K562 (cell line): ENCODE measurements around the gene TBX1. TPM values are rescaled to one million over a fixed set of nuclear protein-coding genes. Genes with fewer than 3 reads are reported as not detected.

Experiments
- ATAC-seq: fragments of 200-7000 bp; cut with Tn5 transposase; 3 replicates; pipeline ENCODE4 v1.9.1; 2020; ENCODE audit warnings: moderate library complexity
- BruUV-seq: library from RNA; stranded (reverse); fragments of 400-500 nt; replicated peaks from 2 replicates; lab custom pipeline; 2021; lab: Mats Ljungman, UMichigan
- CTCF ChIA-PET: fragments of 300-600 bp; formaldehyde crosslinking; extraction: SDS; loops from one replicate; lab custom pipeline; 2021; ENCODE audit warnings: low intra/inter-chr PET ratio; lab: Yijun Ruan, JAX
- POLR2A ChIA-PET: fragments of 300-600, 350-650 bp; sonication (Branson Sonifier 250); formaldehyde crosslinking; extraction: SDS; loops from one replicate; lab custom pipeline; 2021; ENCODE audit warnings: antibody characterized with exemption, inconsistent platforms; lab: Yijun Ruan, JAX
- DNase-seq, 4 experiments: peaks; one replicate each; pipeline versions ENCODE4 v3.0.0 to v3.0.0-alpha.2; 2011 to 2018; ENCODE audit warnings: low spot score in 3 of 4, mixed read lengths in 3 of 4; ENCODE audit errors: extremely low read depth in 1 of 4
- FAIRE-seq: peaks from 2 replicates; lab custom pipeline; 2011; peaks lifted over from hg19 to GRCh38; lab: Jason Lieb, UNC
- H2AFZ ChIP-seq: 2 replicates; pipeline ENCODE4 v1.6.0; 2011; ENCODE audit warnings: low read depth, low read length, control low read depth, inconsistent platforms
- H3K27ac ChIP-seq: fragments of 200-600 bp; 3 replicates; pipeline ENCODE4 v1.8.0; 2011; ENCODE audit warnings: low read depth, mild to moderate bottlenecking, control low read depth, inconsistent platforms, low read length, moderate library complexity, mixed read lengths; ENCODE audit errors: extremely low read depth
- H3K27me3 ChIP-seq, 2 experiments: fragments of 300-600 bp in 1 of 2; 2 replicates in 1 of 2; 3 replicates in 1 of 2; pipeline versions ENCODE4 v1.6.0 to v1.8.0; 2011; ENCODE audit warnings: inconsistent platforms in 2 of 2, low read length in 2 of 2, mild to moderate bottlenecking in 1 of 2, mixed read lengths in 1 of 2, moderate library complexity in 1 of 2; ENCODE audit not compliant: control insufficient read depth in 2 of 2, insufficient read depth in 2 of 2
- H3K36me3 ChIP-seq: fragments of 300-600 bp; 3 replicates; pipeline ENCODE4 v1.8.0; 2011; ENCODE audit warnings: mild to moderate bottlenecking, low read length, inconsistent platforms; ENCODE audit not compliant: control insufficient read depth, insufficient read depth
- H3K4me1 ChIP-seq, 2 experiments: fragments of 200-600 bp in 1 of 2; replicated peaks in 1 of 2; 2 replicates in 1 of 2; 3 replicates in 1 of 2; pipeline versions ENCODE4 v1.5.1 to v1.8.0; 2011; ENCODE audit warnings: inconsistent platforms in 2 of 2, low read length in 2 of 2, mild to moderate bottlenecking in 1 of 2, mixed read lengths in 1 of 2, moderate library complexity in 1 of 2; ENCODE audit not compliant: control insufficient read depth in 2 of 2, insufficient read depth in 2 of 2
- H3K4me2 ChIP-seq: 2 replicates; pipeline ENCODE4 v1.6.1; 2011; ENCODE audit warnings: low read length, control low read depth, inconsistent platforms, mixed read lengths; ENCODE audit not compliant: insufficient read depth
- H3K4me3 ChIP-seq: fragments of 200-600 bp; sonication (generic), shearing (Covaris generic); 2 replicates; pipeline ENCODE4 v1.5.1; 2016; ENCODE audit warnings: control low read depth, inconsistent platforms
- H3K79me2 ChIP-seq: fragments of 200-600 bp; 3 replicates; pipeline ENCODE4 v1.8.0; 2011; ENCODE audit warnings: low read length, inconsistent platforms; ENCODE audit not compliant: control insufficient read depth, insufficient read depth
- H3K9ac ChIP-seq, 2 experiments: 2 replicates each; pipeline versions ENCODE4 v1.6.0 to v1.6.1; 2011; ENCODE audit warnings: low read depth in 2 of 2, low read length in 2 of 2, control low read depth in 1 of 2, inconsistent platforms in 1 of 2, mild to moderate bottlenecking in 1 of 2, mixed read lengths in 1 of 2; ENCODE audit not compliant: insufficient read depth in 1 of 2
- H3K9me1 ChIP-seq: one replicate; pipeline ENCODE4 v1.6.0; 2011; ENCODE audit warnings: inconsistent platforms, mild to moderate bottlenecking, low read length, moderate library complexity; ENCODE audit not compliant: control insufficient read depth, insufficient read depth
- H3K9me3 ChIP-seq: replicated peaks from 2 replicates; pipeline ENCODE4 v1.5.1; 2011; ENCODE audit warnings: low read depth, low read length, inconsistent platforms; ENCODE audit not compliant: control insufficient read depth, insufficient read depth
- H4K20me1 ChIP-seq: replicated peaks from 2 replicates; pipeline ENCODE4 v1.6.1; 2011; ENCODE audit warnings: low read length, inconsistent platforms, mixed read lengths; ENCODE audit not compliant: control insufficient read depth, insufficient read depth
- ARHGAP35 ChIP-seq: fragments of 450-650 bp; IDR thresholded peaks from 2 replicates; pipeline ENCODE4 v1.6.1; 2018; ENCODE audit not compliant: partially characterized antibody
- CHCHD3 ChIP-seq: fragments of 250-450 bp; sonication (Bioruptor Pico); IDR thresholded peaks from 2 replicates; pipeline ENCODE4 v2.1.2; 2022; ENCODE audit warnings: mild to moderate bottlenecking
- CHD1 ChIP-seq: fragments of 200-600 bp; sonication (generic); IDR thresholded peaks from one replicate; pipeline ENCODE4 v1.6.1; 2012; ENCODE audit warnings: mild to moderate bottlenecking, moderate library complexity, low read length, inconsistent platforms
- CHD4 ChIP-seq: fragments of 200-600 bp; sonication (generic); IDR thresholded peaks from 3 replicates; pipeline ENCODE4 v1.6.1; 2012; ENCODE audit warnings: low read depth, mild to moderate bottlenecking, mixed read lengths, low read length, inconsistent platforms; ENCODE audit not compliant: insufficient read depth, insufficient replicate concordance, poor library complexity, severe bottlenecking
- HDAC1 ChIP-seq, 2 experiments: fragments of 450-650 bp; IDR thresholded peaks; 2 replicates each; pipeline ENCODE4 v1.6.1; 2016 to 2017; ENCODE audit warnings: inconsistent platforms in 1 of 2, mild to moderate bottlenecking in 1 of 2, moderate library complexity in 1 of 2
- HDAC6 ChIP-seq: IDR thresholded peaks from 2 replicates; pipeline ENCODE4 v1.6.1; 2012; ENCODE audit warnings: low read depth, mild to moderate bottlenecking, control low read depth, inconsistent platforms, low read length, moderate library complexity
- KLF10 ChIP-seq: fragments of 250-450 bp; sonication (Bioruptor Pico); IDR thresholded peaks from 2 replicates; pipeline ENCODE4 v1.6.1; 2021; ENCODE audit warnings: matching md5 sums
- MYBL2 ChIP-seq, 2 experiments: fragments of 450-650 bp in 1 of 2; sonication (generic) in 1 of 2; formaldehyde crosslinking in 1 of 2; IDR thresholded peaks; 2 replicates each; pipeline versions ENCODE4 v1.6.1 to v1.8.1; 2017 to 2022; ENCODE audit warnings: borderline replicate concordance in 1 of 2, inconsistent platforms in 1 of 2, low read depth in 1 of 2, mild to moderate bottlenecking in 1 of 2, missing genetic modification reagents in 1 of 2, moderate library complexity in 1 of 2
- NR2C1 ChIP-seq, 2 experiments: fragments of 450-650 bp; IDR thresholded peaks; 2 replicates each; pipeline ENCODE4 v1.6.1; 2017; ENCODE audit warnings: mild to moderate bottlenecking in 2 of 2, antibody characterized with exemption in 1 of 2, inconsistent platforms in 1 of 2, missing compliant biosample characterization in 1 of 2, missing genetic modification characterization in 1 of 2
- POLR2A ChIP-seq: fragments of 450-650 bp; conservative IDR thresholded peaks from 2 replicates; pipeline ENCODE4 v1.6.1; 2016
- RB1 ChIP-seq: fragments of 450-650 bp; IDR thresholded peaks from 2 replicates; pipeline ENCODE4 v1.6.1; 2017; ENCODE audit warnings: low read depth, mild to moderate bottlenecking
- RBBP5 ChIP-seq: fragments of 200-600 bp; sonication (generic); IDR thresholded peaks from 2 replicates; pipeline ENCODE4 v1.6.1; 2012; ENCODE audit warnings: borderline replicate concordance, mild to moderate bottlenecking, low read length, control low read depth, inconsistent platforms; ENCODE audit not compliant: insufficient read depth, poor library complexity, severe bottlenecking
- TAF7 ChIP-seq: fragments of 450-650 bp; IDR thresholded peaks from 2 replicates; pipeline ENCODE4 v1.6.1; 2016; ENCODE audit warnings: missing genetic modification characterization, missing compliant biosample characterization
- ZNF12 ChIP-seq: sonication (generic); formaldehyde crosslinking; IDR thresholded peaks from 2 replicates; pipeline ENCODE4 v1.4.0; 2020; ENCODE audit warnings: mild to moderate bottlenecking, missing genetic modification reagents
- WGBS: fragments of 100-300 bp; shearing (Covaris generic); methylation state at CpG from one replicate; pipeline ENCODE4 v1.1.6; 2016; ENCODE audit warnings: low coverage, mixed read lengths; ENCODE audit not compliant: insufficient coverage; ENCODE audit errors: missing lambda C conversion rate; 5-methylcytosine and 5-hydroxymethylcytosine counted together
- in situ Hi-C: fragments of 300-500 bp; cut with MboI; formaldehyde crosslinking; loops from 4 replicates; pipeline ENCODE4 v1.15.0; 2018; ENCODE audit warnings: inconsistent platforms, mixed read lengths
- intact Hi-C: fragments of 100-400 bp; cut with micrococcal nuclease; formaldehyde crosslinking; loops from 2 replicates; pipeline ENCODE4 v1.14.2; 2022
- polyA plus RNA-seq, 8 experiments: library from polyadenylated mRNA; depleted of rRNA in 4 of 8; stranded (reverse) in 5 of 8; unstranded in 3 of 8; fragments of >200 nt; fragmentation: Nextera tagmentation in 2 of 8; fragmentation: Illumina TruSeq in 1 of 8; extraction: Ambion mirVana in 2 of 8; extraction: Trizol in 1 of 8; gene quantifications; 2 replicates each; pipeline versions ENCODE4 v1.2.1 to v1.2.3, GENCODE V29; 2011 to 2014; ENCODE audit warnings: inconsistent platforms in 1 of 8, missing spikeins in 1 of 8
- total RNA-seq, 7 experiments: library from RNA; depleted of rRNA in 6 of 7; stranded (reverse); fragments of >200 nt in 6 of 7; fragmentation: Illumina TruSeq in 2 of 7; extraction: Trizol in 2 of 7; gene quantifications; 2 replicates each; pipeline versions ENCODE4 v1.2.1 to v1.2.3, GENCODE V29; 2011 to 2021; ENCODE audit warnings: low replicate concordance in 1 of 7
- TF ChIP-seq, protein P1 (sequence below): fragments of 450-650 bp; IDR thresholded peaks from 2 replicates; pipeline ENCODE4 v1.6.1; 2016; ENCODE audit warnings: antibody characterized with exemption
- TF ChIP-seq, protein P2 (sequence below), 2 experiments: fragments of 450-650 bp in 1 of 2; IDR thresholded peaks; 2 replicates each; pipeline ENCODE4 v1.6.1; 2011 to 2017; ENCODE audit warnings: low read depth in 2 of 2, antibody characterized with exemption in 1 of 2, borderline replicate concordance in 1 of 2, low read length in 1 of 2, mild to moderate bottlenecking in 1 of 2, mixed read lengths in 1 of 2; ENCODE audit not compliant: control insufficient read depth in 1 of 2

TBX1 gene
- total and polyA plus RNA-seq, 9 of the 15 experiments (the other 6 are each of a cell fraction or from before 2014, with no cell fraction given) = 0.07 to 35.0 (median 3.9) TPM

DNA sequence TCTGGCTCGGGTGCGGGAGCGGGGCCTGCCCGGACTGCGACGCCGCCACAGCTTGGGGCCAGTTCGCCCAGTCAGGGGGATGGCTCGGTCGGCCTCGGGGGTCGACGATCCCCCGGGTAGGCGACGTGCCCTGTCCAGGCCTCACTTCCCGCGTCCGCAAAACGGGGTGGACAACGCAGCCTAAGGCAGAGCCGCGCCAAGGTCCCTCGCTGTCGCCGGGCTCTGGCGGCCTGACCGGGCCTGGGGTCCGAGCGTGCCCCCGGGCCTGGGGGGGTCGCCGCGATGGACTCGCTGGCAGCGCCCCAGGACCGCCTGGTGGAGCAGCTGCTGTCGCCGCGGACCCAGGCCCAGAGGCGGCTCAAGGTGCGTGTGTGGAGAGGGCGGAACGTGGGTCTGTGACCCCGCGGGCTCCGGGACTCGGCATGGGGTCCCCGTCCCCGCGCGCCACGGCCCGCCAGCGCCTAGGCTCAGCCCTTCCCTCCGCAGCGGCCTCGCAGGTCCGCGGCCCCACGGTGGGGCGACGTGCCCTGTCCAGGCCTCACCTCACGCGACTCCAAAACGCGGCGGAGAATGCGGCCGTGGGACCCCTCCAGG, 42.0 kb upstream of the TBX1 start:
- POLR2A ChIA-PET = interaction anchor here (0.6 to 2.7 kb wide), 5 partner anchors 9 to 1852 kb away, joined by 3 to 8 read pairs (median 3); no protein-coding TSS in a partner anchor
- H2AFZ ChIP-seq = peak overlapping the region; percentile 94
- FAIRE-seq = no peak
- TF ChIP-seq CHD1 (peak; percentile 100), CHCHD3 (CRISPR knock-in tag) (0 out of 2 replicates have a peak, but pooled peaks have one; percentile 40), RB1 (0 out of 2 replicates have a peak, but pooled peaks have one; percentile 95), MYBL2 (IDR thresholded peaks at IDR 0.05; ENCODE audit: low read depth) (no peak), MYBL2 (CRISPR knock-in tag; IDR thresholded peaks at IDR 0.05; ENCODE audit: borderline replicate concordance) (no peak), POLR2A (peak; percentile 88), HDAC6 (0 out of 2 replicates have a peak, but pooled peaks have one; percentile 71), RBBP5 (peak; percentile 90), CHD4 (peak; percentile 86), ZNF12 (CRISPR knock-in tag) (no peak), HDAC1 (IDR thresholded peaks at IDR 0.05) (peak in 1 of 2 experiments; percentile 66; a peak in 2 of 4 replicates), TAF7 (tag) (peak; percentile 55; the same call in 1 of the 2 replicates), KLF10 (CRISPR knock-in tag) (no peak), ARHGAP35 (peak; percentile 69), NR2C1 (IDR thresholded peaks at IDR 0.05) (no peak), NR2C1 (tag; IDR thresholded peaks at IDR 0.05) (no peak)
- TF ChIP-seq, protein P1, sequence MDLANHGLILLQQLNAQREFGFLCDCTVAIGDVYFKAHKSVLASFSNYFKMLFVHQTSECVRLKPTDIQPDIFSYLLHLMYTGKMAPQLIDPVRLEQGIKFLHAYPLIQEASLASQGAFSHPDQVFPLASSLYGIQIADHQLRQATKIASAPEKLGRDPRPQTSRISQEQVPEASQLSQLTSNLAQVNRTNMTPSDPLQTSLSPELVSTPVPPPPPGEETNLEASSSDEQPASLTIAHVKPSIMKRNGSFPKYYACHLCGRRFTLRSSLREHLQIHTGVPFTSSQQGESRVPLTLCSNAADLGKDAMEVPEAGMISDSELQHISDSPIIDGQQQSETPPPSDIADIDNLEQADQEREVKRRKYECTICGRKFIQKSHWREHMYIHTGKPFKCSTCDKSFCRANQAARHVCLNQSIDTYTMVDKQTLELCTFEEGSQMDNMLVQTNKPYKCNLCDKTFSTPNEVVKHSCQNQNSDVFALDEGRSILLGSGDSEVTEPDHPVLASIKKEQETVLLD = 0 out of 2 replicates have a peak, but pooled peaks have one; percentile 17
- TF ChIP-seq, protein P2, sequence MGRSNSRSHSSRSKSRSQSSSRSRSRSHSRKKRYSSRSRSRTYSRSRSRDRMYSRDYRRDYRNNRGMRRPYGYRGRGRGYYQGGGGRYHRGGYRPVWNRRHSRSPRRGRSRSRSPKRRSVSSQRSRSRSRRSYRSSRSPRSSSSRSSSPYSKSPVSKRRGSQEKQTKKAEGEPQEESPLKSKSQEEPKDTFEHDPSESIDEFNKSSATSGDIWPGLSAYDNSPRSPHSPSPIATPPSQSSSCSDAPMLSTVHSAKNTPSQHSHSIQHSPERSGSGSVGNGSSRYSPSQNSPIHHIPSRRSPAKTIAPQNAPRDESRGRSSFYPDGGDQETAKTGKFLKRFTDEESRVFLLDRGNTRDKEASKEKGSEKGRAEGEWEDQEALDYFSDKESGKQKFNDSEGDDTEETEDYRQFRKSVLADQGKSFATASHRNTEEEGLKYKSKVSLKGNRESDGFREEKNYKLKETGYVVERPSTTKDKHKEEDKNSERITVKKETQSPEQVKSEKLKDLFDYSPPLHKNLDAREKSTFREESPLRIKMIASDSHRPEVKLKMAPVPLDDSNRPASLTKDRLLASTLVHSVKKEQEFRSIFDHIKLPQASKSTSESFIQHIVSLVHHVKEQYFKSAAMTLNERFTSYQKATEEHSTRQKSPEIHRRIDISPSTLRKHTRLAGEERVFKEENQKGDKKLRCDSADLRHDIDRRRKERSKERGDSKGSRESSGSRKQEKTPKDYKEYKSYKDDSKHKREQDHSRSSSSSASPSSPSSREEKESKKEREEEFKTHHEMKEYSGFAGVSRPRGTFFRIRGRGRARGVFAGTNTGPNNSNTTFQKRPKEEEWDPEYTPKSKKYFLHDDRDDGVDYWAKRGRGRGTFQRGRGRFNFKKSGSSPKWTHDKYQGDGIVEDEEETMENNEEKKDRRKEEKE (IDR thresholded peaks at IDR 0.05; ENCODE audit: borderline replicate concordance in 1 of 2, control insufficient read depth in 1 of 2, low read depth in 2 of 2, low read length in 1 of 2) = no peak

More for the DNA sequence above, 42.0 kb upstream of the TBX1 start:
- Histone ChIP-seq H3K9me3 (no peaks in the 10 kb centered on the region), H3K9me1 (peaks cover 27% of the 10 kb centered on the region), H3K79me2 (peaks cover 38% of the 10 kb centered on the region), H3K4me3 (peak overlapping the region; percentile 51), H3K36me3 (peaks cover 33% of the 10 kb centered on the region), H3K4me2 (peak overlapping the region; percentile 92), H3K27me3 (peaks cover 0 to 5% of the 10 kb centered on the region in 2 experiments; a peak in 2 of 5 replicates), H3K9ac (peak overlapping the region; percentile 89 to 98), H3K4me1 (peaks cover 64 to 99% of the 10 kb centered on the region in 2 experiments), H4K20me1 (peaks cover 34% of the 10 kb centered on the region), H3K27ac (peak overlapping the region; percentile 92)
- intact Hi-C loops = loop anchor here (1.0 to 10.0 kb wide), 4 partner anchors 39 to 241 kb away; partner anchors contain the start of genes CDC45 and UFD1
- DNase-seq = peak in 1 of 4 experiments; percentile 67
- ATAC-seq = no peak
- WGBS = under 1% methylated on average over 70 of the region's 70 CpGs
- CTCF ChIA-PET = interaction anchor here (0.6 to 4.5 kb wide), 19 partner anchors 9 to 598 kb away, joined by 3 to 113 read pairs (median 5); no protein-coding TSS in a partner anchor
- in situ Hi-C loops = no loop called here
- no TSS peak for BruUV-seq
